HepG2 (cell line): Measurements from ENCODE around the gene SAMD4B. TPM values are rescaled to one million over a fixed set of nuclear protein-coding genes. Genes with fewer than 3 reads are reported as not detected.

ENCODE experiments used
- ASH2L ChIP-seq: fragments of 300-600, 200-600 bp; sonication (generic); IDR thresholded peaks from 2 replicates; pipeline ENCODE4 v1.7.0; 2017; ENCODE audit warnings: low read depth, mild to moderate bottlenecking, moderate library complexity, mixed read lengths, low read length; ENCODE audit not compliant: insufficient read length
- FOXA3 ChIP-seq: IDR thresholded peaks from 2 replicates; pipeline ENCODE4 v1.6.1; 2016; ENCODE audit warnings: missing genetic modification reagents, missing compliant biosample characterization
- GABPA ChIP-seq, 2 experiments: IDR thresholded peaks; 2 replicates each; pipeline ENCODE4 v1.6.1; 2011 to 2016; ENCODE audit warnings: low read depth in 2 of 2, low read length in 1 of 2, missing biosample characterization in 1 of 2, missing genetic modification characterization in 1 of 2
- GPN1 ChIP-seq: sonication (generic); formaldehyde crosslinking; IDR thresholded peaks from 2 replicates; pipeline ENCODE4 v1.5.1; 2020; ENCODE audit warnings: missing genetic modification reagents, borderline replicate concordance
- NCOA1 ChIP-seq: sonication (generic); formaldehyde crosslinking; IDR thresholded peaks from 2 replicates; pipeline ENCODE4 v1.9.0; 2021; ENCODE audit warnings: missing genetic modification reagents
- NONO ChIP-seq, 2 experiments: fragments of 450-650 bp in 1 of 2; sonication (generic) in 1 of 2; formaldehyde crosslinking in 1 of 2; IDR thresholded peaks in 1 of 2; conservative IDR thresholded peaks in 1 of 2; 2 replicates each; pipeline versions ENCODE4 v1.6.1 to v1.8.0; 2017 to 2022; ENCODE audit warnings: mild to moderate bottlenecking in 1 of 2, missing genetic modification reagents in 1 of 2, moderate library complexity in 1 of 2
- SNAPC5 ChIP-seq: sonication (generic); formaldehyde crosslinking; IDR thresholded peaks from 2 replicates; pipeline ENCODE4 v1.8.1; 2023; ENCODE audit warnings: mild to moderate bottlenecking, missing genetic modification reagents, borderline replicate concordance
- THAP11 ChIP-seq: IDR thresholded peaks from 2 replicates; pipeline ENCODE4 v1.6.1; 2016; ENCODE audit warnings: missing biosample characterization, missing genetic modification reagents
- XBP1 ChIP-seq: sonication (generic); formaldehyde crosslinking; IDR thresholded peaks from 2 replicates; pipeline ENCODE4 v1.5.0; 2020; ENCODE audit warnings: missing genetic modification reagents
- XRCC5 ChIP-seq: fragments of 200-400 bp; formaldehyde crosslinking; optimal IDR thresholded peaks from 2 replicates; pipeline ENCODE3; 2017; ENCODE audit warnings: mild to moderate bottlenecking, low read length
- ZBTB39 ChIP-seq: sonication (generic); formaldehyde crosslinking; IDR thresholded peaks from 2 replicates; pipeline ENCODE4 v1.5.0; 2020; ENCODE audit warnings: missing genetic modification reagents
- ZFP36L1 ChIP-seq: sonication (generic); formaldehyde crosslinking; IDR thresholded peaks from 2 replicates; pipeline ENCODE4 v1.8.0; 2022; ENCODE audit warnings: mild to moderate bottlenecking, missing genetic modification reagents, moderate library complexity
- ZFP37 ChIP-seq: sonication (generic); formaldehyde crosslinking; IDR thresholded peaks from 2 replicates; pipeline ENCODE4 v1.4.0; 2020; ENCODE audit warnings: missing genetic modification reagents, borderline replicate concordance
- ZMYM3 ChIP-seq: sonication (generic); formaldehyde crosslinking; IDR thresholded peaks from 2 replicates; pipeline ENCODE4 v1.5.1; 2020; ENCODE audit warnings: mild to moderate bottlenecking, missing genetic modification reagents
- ZNF136 ChIP-seq: sonication (generic); formaldehyde crosslinking; IDR thresholded peaks from 2 replicates; pipeline ENCODE4 v1.8.1; 2022; ENCODE audit warnings: low read depth, mild to moderate bottlenecking, moderate library complexity, missing genetic modification reagents
- ZNF329 ChIP-seq: sonication (generic); formaldehyde crosslinking; IDR thresholded peaks from 2 replicates; pipeline ENCODE4 v1.9.0; 2021; ENCODE audit warnings: low read depth, mild to moderate bottlenecking, missing genetic modification reagents
- ZNF782 ChIP-seq: sonication (generic); formaldehyde crosslinking; IDR thresholded peaks from 2 replicates; pipeline ENCODE4 v1.4.0; 2020; ENCODE audit warnings: missing genetic modification reagents, mild to moderate bottlenecking, borderline replicate concordance
- polyA plus RNA-seq, 8 experiments: library from polyadenylated mRNA; depleted of rRNA in 3 of 8; stranded (reverse) in 7 of 8; unstranded in 1 of 8; fragments of >200 nt; fragmentation: Illumina TruSeq in 4 of 8; extraction: Trizol in 4 of 8; gene quantifications; 2 replicates each; pipeline versions ENCODE4 v1.2.1 to v1.2.3, GENCODE V29; 2011 to 2016; ENCODE audit warnings: low read depth in 4 of 8, missing spikeins in 1 of 8, mixed read lengths in 1 of 8; ENCODE audit not compliant: insufficient read depth in 1 of 8
- total RNA-seq, 5 experiments: library from RNA; depleted of rRNA; stranded (reverse); fragments of >200 nt; fragmentation: Illumina TruSeq; extraction: Trizol; gene quantifications; 2 replicates each; pipeline ENCODE4 v1.2.3, GENCODE V29; 2016; ENCODE audit warnings: low read depth in 1 of 5
- TF ChIP-seq, protein P1 (sequence below): sonication (generic); formaldehyde crosslinking; IDR thresholded peaks from 2 replicates; pipeline ENCODE4 v1.4.0; 2020; ENCODE audit warnings: missing genetic modification reagents, borderline replicate concordance
- TF ChIP-seq, protein P2 (sequence below): sonication (generic); formaldehyde crosslinking; IDR thresholded peaks from 2 replicates; pipeline ENCODE4 v1.8.0; 2022; ENCODE audit warnings: missing genetic modification reagents, mild to moderate bottlenecking, inconsistent platforms, borderline replicate concordance

The SAMD4B gene
- total and polyA plus RNA-seq, 2 of the 13 experiments (the other 11 are each of a cell fraction or from before 2014, with no cell fraction given): 26.0 to 31.8 TPM

DNA sequence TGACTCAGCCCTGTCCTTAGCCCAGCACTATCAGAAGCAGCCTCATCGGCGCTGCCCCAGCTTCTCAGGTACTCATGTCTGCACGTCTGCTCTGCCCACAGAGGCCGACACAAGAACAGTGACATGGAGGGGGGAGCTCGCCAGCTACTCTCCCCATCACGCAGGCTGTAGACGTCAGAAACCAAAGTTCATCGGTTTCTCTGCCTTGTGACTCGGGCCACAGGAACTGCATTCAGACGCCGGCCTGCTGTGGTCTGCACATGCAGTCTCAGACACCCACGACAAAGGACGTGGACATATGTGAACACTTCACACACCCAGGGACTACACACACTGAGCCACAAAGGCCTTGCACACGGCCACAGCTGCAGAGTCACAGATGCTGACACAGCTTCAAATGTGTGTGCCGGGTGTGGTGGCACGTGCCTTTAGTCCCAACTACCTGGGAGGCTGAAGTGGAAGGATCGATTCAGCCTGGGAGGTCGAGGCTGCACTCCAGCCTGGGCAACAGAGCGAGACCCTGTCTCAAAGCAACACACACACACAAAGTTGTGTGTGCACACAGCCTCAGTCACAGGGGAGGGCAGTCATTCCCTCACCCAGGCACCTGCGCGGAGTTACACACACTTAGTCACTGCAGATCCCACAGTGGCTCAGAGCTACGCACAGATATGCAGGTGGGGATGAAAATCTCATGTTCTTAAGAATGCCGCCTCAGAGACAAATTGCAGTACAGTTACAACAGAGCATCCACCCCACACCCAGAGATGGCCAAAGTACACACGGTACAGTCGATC lies 59.5 kb downstream of the SAMD4B start (continued):
- TF ChIP-seq NONO (IDR thresholded peaks at IDR 0.05) (no peak), NONO (CRISPR knock-in tag; conservative IDR thresholded peaks at IDR 0.05) (peak; percentile 72), GPN1 (CRISPR knock-in tag) (no peak), XBP1 (CRISPR knock-in tag) (no peak), ZNF329 (CRISPR knock-in tag) (no peak), THAP11 (CRISPR knock-in tag) (peak; percentile 57; the same call in 1 of the 2 replicates), GABPA (IDR thresholded peaks at IDR 0.05; ENCODE audit: low read depth, low read length) (no peak), GABPA (CRISPR knock-in tag; IDR thresholded peaks at IDR 0.05; ENCODE audit: low read depth) (peak; percentile 69; the same call in 1 of the 2 replicates), ZFP37 (CRISPR knock-in tag) (peak; percentile 93; the same call in 1 of the 2 replicates), ZNF136 (peak; percentile 70; the same call in 1 of the 2 replicates), ZMYM3 (CRISPR knock-in tag) (peak; percentile 93), ZFP36L1 (CRISPR knock-in tag) (peak; percentile 90), ASH2L (peak; percentile 87), XRCC5 (peak; percentile 13), SNAPC5 (peak; percentile 75; the same call in 1 of the 2 replicates), FOXA3 (CRISPR knock-in tag) (peak; percentile 59), ZNF782 (no peak; the same call in 1 of the 2 replicates), NCOA1 (CRISPR knock-in tag) (peak; percentile 74; the same call in 1 of the 2 replicates), ZBTB39 (CRISPR knock-in tag) (peak; percentile 39; the same call in 1 of the 2 replicates)
- TF ChIP-seq, protein P1, sequence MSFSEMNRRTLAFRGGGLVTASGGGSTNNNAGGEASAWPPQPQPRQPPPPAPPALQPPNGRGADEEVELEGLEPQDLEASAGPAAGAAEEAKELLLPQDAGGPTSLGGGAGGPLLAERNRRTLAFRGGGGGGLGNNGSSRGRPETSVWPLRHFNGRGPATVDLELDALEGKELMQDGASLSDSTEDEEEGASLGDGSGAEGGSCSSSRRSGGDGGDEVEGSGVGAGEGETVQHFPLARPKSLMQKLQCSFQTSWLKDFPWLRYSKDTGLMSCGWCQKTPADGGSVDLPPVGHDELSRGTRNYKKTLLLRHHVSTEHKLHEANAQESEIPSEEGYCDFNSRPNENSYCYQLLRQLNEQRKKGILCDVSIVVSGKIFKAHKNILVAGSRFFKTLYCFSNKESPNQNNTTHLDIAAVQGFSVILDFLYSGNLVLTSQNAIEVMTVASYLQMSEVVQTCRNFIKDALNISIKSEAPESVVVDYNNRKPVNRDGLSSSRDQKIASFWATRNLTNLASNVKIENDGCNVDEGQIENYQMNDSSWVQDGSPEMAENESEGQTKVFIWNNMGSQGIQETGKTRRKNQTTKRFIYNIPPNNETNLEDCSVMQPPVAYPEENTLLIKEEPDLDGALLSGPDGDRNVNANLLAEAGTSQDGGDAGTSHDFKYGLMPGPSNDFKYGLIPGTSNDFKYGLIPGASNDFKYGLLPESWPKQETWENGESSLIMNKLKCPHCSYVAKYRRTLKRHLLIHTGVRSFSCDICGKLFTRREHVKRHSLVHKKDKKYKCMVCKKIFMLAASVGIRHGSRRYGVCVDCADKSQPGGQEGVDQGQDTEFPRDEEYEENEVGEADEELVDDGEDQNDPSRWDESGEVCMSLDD (CRISPR knock-in tag): no peak
- TF ChIP-seq, protein P2, sequence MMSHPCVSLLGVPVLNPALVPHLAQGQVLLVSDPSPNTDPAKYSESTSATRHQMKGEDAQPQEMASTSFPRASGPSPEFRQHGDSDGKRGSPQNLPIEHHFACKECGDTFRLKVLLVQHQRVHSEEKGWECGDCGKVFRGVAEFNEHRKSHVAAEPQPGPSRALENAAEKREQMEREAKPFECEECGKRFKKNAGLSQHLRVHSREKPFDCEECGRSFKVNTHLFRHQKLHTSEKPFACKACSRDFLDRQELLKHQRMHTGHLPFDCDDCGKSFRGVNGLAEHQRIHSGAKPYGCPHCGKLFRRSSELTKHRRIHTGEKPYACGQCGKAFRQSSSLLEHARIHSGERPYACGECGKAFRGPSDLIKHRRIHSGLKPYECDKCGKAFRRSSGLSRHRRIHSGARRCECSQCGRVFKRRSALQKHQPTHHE (CRISPR knock-in tag): peak; percentile 38; the same call in 1 of the 2 replicates
